GM19452 (cell line): ENCODE results near the gene SRXN1.

ENCODE experiments used
- ATAC-seq: cut with Tn5 transposase; IDR thresholded peaks from one replicate; pipeline ENCODE4 v1.9.1; 2021; ENCODE audit not compliant: unreplicated experiment

SRXN1 gene

DNA sequence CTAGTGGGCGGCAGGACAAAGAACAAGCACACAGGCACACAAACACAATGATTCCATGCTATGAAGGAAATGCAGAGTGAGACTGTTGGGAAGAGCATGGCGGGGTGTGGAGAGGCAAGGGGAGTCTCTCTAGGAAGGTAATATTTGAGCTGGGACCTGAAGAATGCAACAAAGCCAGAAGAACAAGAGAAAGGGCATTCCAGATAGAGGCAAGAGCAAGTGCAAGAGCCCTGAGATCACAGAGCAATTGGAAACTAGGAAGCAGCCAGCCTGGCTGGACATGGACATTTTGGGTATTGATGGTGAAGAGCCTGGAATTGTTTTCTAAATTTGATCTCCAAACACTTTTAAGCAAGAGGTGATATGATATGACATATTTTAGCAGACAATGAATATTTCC is 15.4 kb downstream of the SRXN1 start:
- ATAC-seq = no peak

GRCh38 chr20:635893-636338 is 17.1 kb downstream of the SRXN1 start:
- no peak for ATAC-seq

GRCh38 chr20:635028-635892 is 17.7 kb downstream of the SRXN1 start:
- no peak for ATAC-seq

GRCh38 chr20:634148-634925 is 18.7 kb downstream of the SRXN1 start:
- ATAC-seq = no peak

GRCh38 chr20:631101-631500 is 21.9 kb downstream of the SRXN1 start:
- ATAC-seq = no peak

DNA sequence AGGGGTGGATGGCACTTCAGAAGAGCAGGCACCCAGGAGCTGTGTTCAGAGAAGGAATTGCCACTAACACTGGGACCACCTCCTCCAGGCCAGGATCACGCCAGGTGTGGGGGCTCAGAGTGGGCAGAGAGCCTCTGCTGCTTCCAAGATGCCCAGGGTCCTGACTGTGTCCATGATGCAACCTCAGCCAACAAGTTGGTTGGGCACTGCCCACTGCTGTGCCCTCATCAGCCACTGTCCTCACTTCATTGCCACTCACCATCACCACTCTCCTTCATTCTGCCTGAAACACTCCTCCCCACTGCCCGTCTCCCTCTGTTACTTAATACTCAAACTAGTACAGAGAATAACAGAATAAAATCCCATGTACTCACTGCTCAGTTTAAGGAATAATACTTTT is 26.4 kb downstream of the SRXN1 start:
- no peak for ATAC-seq

- ATAC-seq = no peak
Observed at GRCh38 chr20:625360-625932, 27.6 kb downstream of the SRXN1 start.

- no peak for ATAC-seq
Observed at GRCh38 chr20:623704-624103, 29.3 kb downstream of the SRXN1 start.

GRCh38 chr20:623021-623420 is 30.0 kb downstream of the SRXN1 start:
- no peak for ATAC-seq

DNA sequence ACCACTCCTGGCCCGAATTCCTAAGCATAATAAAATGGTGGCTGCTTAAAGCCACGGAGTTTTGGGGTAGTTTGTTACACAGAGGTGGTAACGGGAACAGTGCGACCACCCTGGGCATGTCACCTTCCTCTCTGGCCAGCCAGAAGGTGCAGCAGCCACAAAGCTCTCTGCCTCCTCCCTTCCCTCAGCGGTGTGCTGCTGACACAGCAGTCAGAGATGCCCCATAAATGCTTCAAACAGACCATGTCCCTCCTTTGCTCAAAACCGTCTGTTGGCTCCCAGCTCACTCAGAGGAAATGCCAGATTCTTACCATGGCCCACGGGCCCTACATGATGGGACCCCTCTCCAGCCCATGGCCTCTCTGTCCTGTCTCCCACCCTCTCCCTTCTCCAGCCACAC is 30.8 kb downstream of the SRXN1 start:
- no peak for ATAC-seq

- no peak for ATAC-seq
Observed at GRCh38 chr20:621125-621756, 31.8 kb downstream of the SRXN1 start.

DNA sequence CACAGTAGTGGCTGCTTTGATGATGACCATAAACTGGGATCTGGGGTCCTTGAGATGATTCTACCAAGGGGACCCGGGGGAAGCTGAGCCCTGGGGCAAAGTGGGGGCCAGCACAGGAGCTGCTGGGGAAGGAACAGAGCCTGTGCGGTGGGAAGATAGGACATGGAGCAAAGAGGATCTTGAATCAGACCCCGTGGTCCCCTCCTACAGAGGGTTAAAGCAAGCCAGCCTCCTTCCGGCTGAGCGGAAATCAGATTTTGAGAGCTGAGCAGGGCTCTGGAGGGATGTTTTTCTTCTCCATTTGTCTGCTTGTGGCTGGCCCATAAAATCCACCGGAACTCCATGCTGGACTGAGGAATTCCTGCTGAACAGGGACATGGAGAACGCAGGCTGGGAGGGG is 32.8 kb downstream of the SRXN1 start:
- ATAC-seq = no peak

DNA sequence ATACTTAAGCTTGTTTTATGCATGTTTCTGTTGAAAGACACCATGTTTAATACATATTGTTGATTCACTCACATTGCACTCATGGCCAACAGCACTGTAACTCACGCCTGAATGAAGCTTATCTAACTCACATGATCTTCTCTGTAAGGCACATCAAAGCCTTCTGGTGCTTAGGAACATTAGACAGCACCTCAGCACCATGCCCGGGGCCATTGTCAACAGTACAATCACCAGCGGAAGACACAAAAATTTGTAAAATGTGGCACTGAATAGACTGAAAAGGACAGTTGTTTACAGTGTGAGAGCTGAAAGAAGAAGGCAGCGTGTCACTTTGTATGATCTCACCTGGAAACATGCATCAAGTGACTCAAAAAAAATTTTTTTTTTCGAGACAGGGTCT is 34.0 kb downstream of the SRXN1 start:
- ATAC-seq = no peak

DNA sequence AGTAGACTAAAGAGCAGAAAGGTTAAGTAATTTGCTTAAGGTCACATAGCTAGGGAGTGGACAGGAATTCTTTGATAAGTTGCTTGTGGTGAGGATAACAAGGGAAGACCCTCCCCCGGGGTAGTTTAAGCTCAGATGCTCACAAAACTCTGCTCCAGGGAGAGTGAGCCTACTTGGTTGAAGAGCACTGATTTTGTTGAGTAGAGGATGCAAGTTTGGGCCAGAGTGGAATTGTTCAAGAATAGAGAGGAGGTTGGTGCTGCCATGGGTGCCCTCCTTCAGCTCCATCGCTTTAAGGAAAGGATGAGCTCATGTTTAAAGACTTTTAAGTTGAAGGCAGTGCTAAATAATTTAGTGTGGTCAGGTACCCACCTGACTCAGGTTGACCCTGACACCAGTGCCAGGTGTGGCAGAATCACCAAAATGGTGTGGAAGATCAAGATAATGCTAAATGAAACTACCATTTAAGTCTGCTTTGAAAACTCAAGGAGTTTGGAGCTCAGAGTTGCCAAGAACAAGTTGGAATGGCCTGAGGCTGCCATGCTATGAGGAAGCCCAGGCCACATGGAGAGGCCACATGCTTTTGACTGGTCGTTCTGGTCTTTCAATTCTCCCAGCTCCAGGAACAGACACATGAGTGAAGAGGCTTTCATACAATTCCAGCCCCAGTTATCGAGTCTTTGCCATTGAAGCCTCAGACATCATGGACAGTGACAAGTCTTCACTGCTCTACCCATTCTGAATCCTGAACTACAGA is 34.9 kb downstream of the SRXN1 start:
- no peak for ATAC-seq

DNA sequence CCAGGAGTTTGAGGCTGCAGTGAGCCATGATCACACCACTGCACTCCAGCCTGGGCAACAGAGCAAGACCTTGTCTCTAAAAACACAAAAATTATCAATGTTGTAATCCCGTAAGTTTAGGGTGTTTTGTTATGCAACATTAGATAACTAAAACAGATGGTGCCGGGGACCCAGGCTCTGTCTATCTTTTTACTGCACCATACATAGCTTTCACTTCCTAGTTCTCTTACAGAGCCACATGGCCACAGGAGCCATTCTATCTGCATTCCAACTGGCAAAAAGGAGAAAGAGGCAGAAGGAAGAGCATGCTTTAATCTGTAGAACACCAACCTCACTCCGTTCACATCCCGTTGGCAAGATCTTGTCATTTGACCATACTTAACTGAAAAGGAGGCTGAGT is 37.5 kb downstream of the SRXN1 start:
- no peak for ATAC-seq

GRCh38 chr20:611843-612185 is 41.2 kb downstream of the SRXN1 start:
- ATAC-seq = no peak

GRCh38 chr20:611047-611842 is 41.8 kb downstream of the SRXN1 start:
- ATAC-seq = no peak

- no peak for ATAC-seq
Observed at GRCh38 chr20:610130-611046, 42.6 kb downstream of the SRXN1 start, which contains the start of gene TCF15. Gene TCF15, minus strand, starts transcription at chr20:610309. Its CDS starts 72 bp downstream, at chr20:610237.
